ENCODE measurements around the gene NDUFS1.
"Not testable (repeated sequence)": the region's sequence is repeated elsewhere in the genome, so short reads cannot be mapped to it uniquely, and the experiment has no call there.

The NDUFS1 gene

GRCh38 chr2:206095536-206096332 lies 63.5 kb downstream of the NDUFS1 start:
- no peak for DNase-seq

GRCh38 chr2:206092297-206092696 lies 66.9 kb downstream of the NDUFS1 start:
- no peak for DNase-seq

GRCh38 chr2:206088248-206088647 lies 71.0 kb downstream of the NDUFS1 start:
- DNase-seq: no peak

GRCh38 chr2:206086716-206087350 lies 72.4 kb downstream of the NDUFS1 start:
- no peak for DNase-seq

GRCh38 chr2:206085742-206086445 lies 73.3 kb downstream of the NDUFS1 start, which contains the start of gene INO80D:
Gene INO80D (minus strand): TSS chr2:206086174. CDS start chr2:206063016, 23,158 bp downstream.
- DNase-seq: peak; percentile 65 to 81

- DNase-seq: peak; percentile 17 to 49
Observed at GRCh38 chr2:206084870-206085741, 74.1 kb downstream of the NDUFS1 start.

- no peak for DNase-seq
Observed at GRCh38 chr2:206084439-206084869, 74.8 kb downstream of the NDUFS1 start.

- peak in 1 of 2 experiments; percentile 10 for DNase-seq
Observed at GRCh38 chr2:206083602-206084438, 75.4 kb downstream of the NDUFS1 start.

GRCh38 chr2:206082298-206082843 lies 76.9 kb downstream of the NDUFS1 start:
- DNase-seq: no peak

GRCh38 chr2:206080927-206081326 lies 78.3 kb downstream of the NDUFS1 start:
- no peak for DNase-seq

- no peak for DNase-seq
Observed at GRCh38 chr2:206079699-206080465, 79.4 kb downstream of the NDUFS1 start.

- DNase-seq: not testable (repeated sequence)
Observed at GRCh38 chr2:206077879-206078278, 81.4 kb downstream of the NDUFS1 start.

GRCh38 chr2:206075113-206075512 lies 84.1 kb downstream of the NDUFS1 start:
- no peak for DNase-seq

GRCh38 chr2:206071807-206072206 lies 87.4 kb downstream of the NDUFS1 start:
- no peak for DNase-seq

GRCh38 chr2:206069417-206069816 lies 89.8 kb downstream of the NDUFS1 start:
- DNase-seq: no peak

- no peak for DNase-seq
Observed at GRCh38 chr2:206068207-206068606, 91.0 kb downstream of the NDUFS1 start.
